IMR-90 (cell line): ENCODE results near the gene ATP10A. TPM values are rescaled to one million over a fixed set of nuclear protein-coding genes. Genes with fewer than 3 reads are reported as not detected.

Experiments
- ATAC-seq: fragments of 200-7000 bp; cut with Tn5 transposase; 2 replicates; pipeline ENCODE4 v1.9.1; 2020; ENCODE audit warnings: low read depth, mild to moderate bottlenecking, moderate library complexity
- BruUV-seq: library from RNA; stranded (reverse); fragments of 400-500 nt; replicated peaks from 2 replicates; lab custom pipeline; 2021; lab: Mats Ljungman, UMichigan
- CTCF ChIA-PET: fragments of 300-600 bp; formaldehyde crosslinking; extraction: SDS; loops from one replicate; lab custom pipeline; 2021; ENCODE audit warnings: antibody characterized with exemption; lab: Yijun Ruan, JAX
- POLR2A ChIA-PET: fragments of 300-600 bp; sonication (Branson Sonifier 250); formaldehyde crosslinking; loops from one replicate; lab custom pipeline; 2022; ENCODE audit warnings: antibody characterized with exemption; ENCODE audit not compliant: unreplicated experiment; lab: Charles Lee
- DNase-seq: peaks from one replicate; pipeline ENCODE4 v3.0.0; 2013
- H2AFZ ChIP-seq: replicated peaks from 2 replicates; pipeline ENCODE3; 2013; ENCODE audit warnings: low read length, mild to moderate bottlenecking; ENCODE audit not compliant: poor library complexity
- H2AK5ac ChIP-seq: 2 replicates; pipeline ENCODE4 v1.6.1; 2013; ENCODE audit warnings: low read depth, low read length, inconsistent platforms
- H2AK9ac ChIP-seq: replicated peaks from 2 replicates; pipeline ENCODE3; 2013; ENCODE audit warnings: mild to moderate bottlenecking, low read depth, low read length, moderate library complexity; ENCODE audit not compliant: poor library complexity
- H2BK120ac ChIP-seq: 2 replicates; pipeline ENCODE4 v1.6.1; 2013; ENCODE audit warnings: low read depth, low read length, inconsistent platforms
- H2BK15ac ChIP-seq: 3 replicates; pipeline ENCODE4 v1.6.1; 2013; ENCODE audit warnings: low read depth, low read length, inconsistent platforms
- H2BK20ac ChIP-seq: 2 replicates; pipeline ENCODE4 v1.6.1; 2013; ENCODE audit warnings: low read depth, mild to moderate bottlenecking, inconsistent platforms, low read length, moderate library complexity
- H2BK5ac ChIP-seq: 2 replicates; pipeline ENCODE4 v1.6.1; 2013; ENCODE audit warnings: mild to moderate bottlenecking, low read depth, low read length, inconsistent platforms; ENCODE audit not compliant: poor library complexity, severe bottlenecking
- H3K14ac ChIP-seq: replicated peaks from 2 replicates; pipeline ENCODE4 v1.6.1; 2013; ENCODE audit warnings: low read depth, low read length, inconsistent platforms
- H3K18ac ChIP-seq: 2 replicates; pipeline ENCODE4 v1.6.1; 2013; ENCODE audit warnings: low read depth, low read length, control low read depth
- H3K23ac ChIP-seq: 2 replicates; pipeline ENCODE4 v1.6.1; 2013; ENCODE audit warnings: low read depth, low read length, inconsistent platforms
- H3K27ac ChIP-seq: 2 replicates; pipeline ENCODE4 v1.5.1; 2013; ENCODE audit warnings: mild to moderate bottlenecking, control low read depth, low read length; ENCODE audit not compliant: insufficient read depth
- H3K27me3 ChIP-seq: 2 replicates; pipeline ENCODE4 v1.6.1; 2013; ENCODE audit warnings: low read length; ENCODE audit not compliant: control insufficient read depth, insufficient read depth
- H3K36me3 ChIP-seq: 2 replicates; pipeline ENCODE4 v1.6.1; 2013; ENCODE audit warnings: low read length, mixed read lengths; ENCODE audit not compliant: control insufficient read depth, insufficient read depth
- H3K4ac ChIP-seq: 2 replicates; pipeline ENCODE4 v1.6.1; 2013; ENCODE audit warnings: low read depth, low read length, inconsistent platforms
- H3K4me1 ChIP-seq: 2 replicates; pipeline ENCODE4 v1.6.1; 2013; ENCODE audit warnings: low read length, mixed read lengths; ENCODE audit not compliant: control insufficient read depth, insufficient read depth
- H3K4me2 ChIP-seq: 2 replicates; pipeline ENCODE4 v1.6.1; 2013; ENCODE audit warnings: low read depth, mild to moderate bottlenecking, control low read depth, low read length, moderate library complexity
- H3K4me3 ChIP-seq: 2 replicates; pipeline ENCODE4 v1.5.1; 2013; ENCODE audit warnings: low read depth, mild to moderate bottlenecking, control low read depth, low read length, moderate library complexity; ENCODE audit not compliant: insufficient read depth
- H3K56ac ChIP-seq: 2 replicates; pipeline ENCODE4 v1.6.1; 2013; ENCODE audit warnings: low read length, inconsistent platforms; ENCODE audit not compliant: insufficient read depth; ENCODE audit errors: extremely low read depth
- H3K79me1 ChIP-seq, 2 experiments: 2 replicates each; pipeline ENCODE4 v1.6.1; 2013; ENCODE audit warnings: low read length in 2 of 2, inconsistent platforms in 1 of 2, low read depth in 1 of 2
- H3K9ac ChIP-seq: 2 replicates; pipeline ENCODE4 v1.6.1; 2013; ENCODE audit warnings: low read depth, low read length, control low read depth
- H3K9me1 ChIP-seq: 2 replicates; pipeline ENCODE4 v1.6.1; 2013; ENCODE audit warnings: low read length, inconsistent platforms; ENCODE audit not compliant: insufficient read depth
- H3K9me3 ChIP-seq: 2 replicates; pipeline ENCODE4 v1.6.1; 2013; ENCODE audit warnings: low read length; ENCODE audit not compliant: control insufficient read depth, insufficient read depth
- H4K20me1 ChIP-seq: 2 replicates; pipeline ENCODE4 v1.6.1; 2013; ENCODE audit warnings: low read length, inconsistent platforms; ENCODE audit not compliant: insufficient read depth
- H4K5ac ChIP-seq: 2 replicates; pipeline ENCODE4 v1.6.1; 2013; ENCODE audit warnings: mild to moderate bottlenecking, low read depth, low read length, control low read depth
- H4K8ac ChIP-seq, 2 experiments: 2 replicates each; pipeline ENCODE4 v1.6.1; 2013; ENCODE audit warnings: low read depth in 2 of 2, low read length in 2 of 2, control low read depth in 1 of 2, inconsistent platforms in 1 of 2
- H4K91ac ChIP-seq: 2 replicates; pipeline ENCODE4 v1.6.1; 2013; ENCODE audit warnings: low read depth, low read length, inconsistent platforms; ENCODE audit not compliant: insufficient read depth
- CEBPB ChIP-seq: IDR thresholded peaks from 2 replicates; pipeline ENCODE4 v1.6.1; 2012; ENCODE audit warnings: low read depth, low read length, improper control_type of control experiment
- CHD1 ChIP-seq: IDR thresholded peaks from 2 replicates; pipeline ENCODE4 v1.6.1; 2012; ENCODE audit warnings: low read depth, low read length, improper control_type of control experiment
- FOS ChIP-seq: fragments of 150-350 bp; IDR thresholded peaks from 2 replicates; pipeline ENCODE4 v1.6.1; 2016; ENCODE audit warnings: low read depth, low read length
- MAFK ChIP-seq: IDR thresholded peaks from 2 replicates; pipeline ENCODE4 v1.6.1; 2012; ENCODE audit warnings: low read depth, low read length, improper control_type of control experiment
- MAZ ChIP-seq: IDR thresholded peaks from 2 replicates; pipeline ENCODE4 v1.6.1; 2012; ENCODE audit warnings: low read depth, mild to moderate bottlenecking, low read length, improper control_type of control experiment, moderate library complexity, borderline replicate concordance
- MXI1 ChIP-seq: IDR thresholded peaks from 2 replicates; pipeline ENCODE4 v1.6.1; 2012; ENCODE audit warnings: low read depth, mild to moderate bottlenecking, low read length, moderate library complexity, borderline replicate concordance
- NFE2L2 ChIP-seq: fragments of 150-350 bp; IDR thresholded peaks from 2 replicates; pipeline ENCODE4 v1.6.1; 2016; ENCODE audit warnings: low read depth, mild to moderate bottlenecking, low read length
- POLR2A ChIP-seq: IDR thresholded peaks from 2 replicates; pipeline ENCODE4 v1.6.1; 2012; ENCODE audit warnings: mild to moderate bottlenecking, low read depth, low read length
- RAD21 ChIP-seq: IDR thresholded peaks from 2 replicates; pipeline ENCODE4 v1.6.1; 2012; ENCODE audit warnings: low read length, improper control_type of control experiment
- RCOR1 ChIP-seq: IDR thresholded peaks from 2 replicates; pipeline ENCODE4 v1.6.1; 2012; ENCODE audit warnings: mild to moderate bottlenecking, low read length, improper control_type of control experiment; ENCODE audit not compliant: insufficient replicate concordance
- RFX5 ChIP-seq: IDR thresholded peaks from 2 replicates; pipeline ENCODE4 v1.8.0; 2012; ENCODE audit warnings: low read depth, mild to moderate bottlenecking, low read length, moderate library complexity
- SMC3 ChIP-seq: fragments of 150-350 bp; IDR thresholded peaks from 2 replicates; pipeline ENCODE4 v1.6.1; 2016; ENCODE audit warnings: low read depth, mild to moderate bottlenecking, antibody characterized with exemption, low read length, moderate library complexity
- WGBS, 2 experiments: methylation state at CpG; one replicate each; pipeline versions ENCODE4 v1.1.5 to v1.1.7; 2013; ENCODE audit warnings: missing lambda C conversion rate in 2 of 2; ENCODE audit not compliant: insufficient read length in 1 of 2; ENCODE audit errors: extremely low coverage in 2 of 2; 5-methylcytosine and 5-hydroxymethylcytosine counted together
- dilution Hi-C: fragments of 300-500 bp; cut with HindIII; formaldehyde crosslinking; loops from one replicate; pipeline ENCODE4 v1.14.3; 2018; ENCODE audit warnings: low sequenced_read_pairs; ENCODE audit not compliant: unreplicated experiment
- in situ Hi-C: fragments of 300-500 bp; cut with MboI; formaldehyde crosslinking; loops from 3 replicates; pipeline ENCODE4 v1.14.3; 2019; ENCODE audit warnings: low sequenced_read_pairs, inconsistent platforms, mixed read lengths
- intact Hi-C: fragments of 100-400 bp; cut with micrococcal nuclease; formaldehyde crosslinking; loops from 2 replicates; pipeline ENCODE4 v1.10.0; 2022
- polyA plus RNA-seq, 3 experiments: library from polyadenylated mRNA; depleted of rRNA; stranded (reverse); fragments of >200 nt; gene quantifications; 2 replicates each; pipeline ENCODE4 v1.2.3, GENCODE V29; 2012; ENCODE audit warnings: low replicate concordance in 1 of 3
- total RNA-seq: library from RNA; depleted of rRNA; stranded (reverse); fragments of >200 nt; gene quantifications from 2 replicates; pipeline ENCODE4 v1.2.3, GENCODE V29; 2012
- TF ChIP-seq, protein P1 (sequence below): fragments of 150-350 bp; IDR thresholded peaks from 2 replicates; pipeline ENCODE4 v1.6.1; 2016; ENCODE audit warnings: low read depth, mild to moderate bottlenecking, low read length, moderate library complexity, borderline replicate concordance
- TF ChIP-seq, protein P2 (sequence below): conservative IDR thresholded peaks from 2 replicates; pipeline ENCODE4 v1.5.1; 2012; ENCODE audit warnings: mild to moderate bottlenecking, low read depth, low read length, improper control_type of control experiment

Gene ATP10A
- total and polyA plus RNA-seq, 2 of the 4 experiments (the other 2 are of a cell fraction): 13.8 to 16.0 TPM

DNA sequence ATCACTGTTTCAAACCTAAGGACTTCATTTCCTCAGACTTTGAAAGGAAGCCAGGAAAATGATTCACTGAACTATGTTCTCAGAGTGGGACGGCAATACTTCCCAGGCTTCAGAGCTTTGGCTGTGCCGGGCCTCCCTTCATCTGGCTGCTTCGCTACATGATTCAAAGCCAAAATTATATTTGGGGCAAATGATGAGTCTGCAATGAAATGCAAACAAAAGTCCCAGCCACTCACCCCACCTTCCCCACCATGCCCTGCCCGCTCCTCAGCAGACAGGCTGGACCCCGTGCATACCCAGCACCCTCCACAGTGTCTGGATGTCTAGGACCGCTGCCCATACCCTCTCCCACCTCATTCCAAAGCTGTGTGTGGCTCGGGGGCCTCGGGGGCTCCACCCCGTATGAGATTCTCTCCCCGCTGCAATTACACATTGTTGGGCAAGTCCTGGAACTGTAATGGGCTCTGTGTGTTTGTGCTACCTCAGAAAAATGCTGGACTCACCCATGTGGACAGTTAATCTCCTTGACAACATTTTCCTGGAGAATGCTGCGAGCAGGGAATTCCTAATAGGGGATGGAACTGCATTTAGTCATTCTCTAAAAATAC, 32.2 kb downstream of the ATP10A start:
- Histone ChIP-seq H3K27ac (peak overlapping the region; percentile 64), H4K20me1 (no peaks in the 10 kb centered on the region; the same call in 1 of the 2 replicates), H3K27me3 (no peaks in the 10 kb centered on the region), H2AK5ac (peak overlapping the region; percentile 77; the same call in 1 of the 2 replicates), H2BK20ac (peak overlapping the region; percentile 95), H3K9me3 (no peaks in the 10 kb centered on the region), H3K4ac (peak overlapping the region; percentile 94; the same call in 1 of the 2 replicates), H2AK9ac (peak overlapping the region; percentile 77), H3K4me3 (peak overlapping the region; percentile 22), H3K4me1 (peaks cover 21% of the 10 kb centered on the region), H4K91ac (peak overlapping the region; percentile 89), H3K79me1 (peaks cover 18 to 71% of the 10 kb centered on the region in 2 experiments), H3K56ac (peak overlapping the region; percentile 83), H4K8ac (peak overlapping the region; percentile 27 to 75; a peak in 2 of 4 replicates), H2BK15ac (peak overlapping the region; percentile 69; the same call in 2 of the 3 replicates), H4K5ac (no peak overlapping the region), H2BK5ac (peak overlapping the region; percentile 89), H3K4me2 (peak overlapping the region; percentile 63), H2AFZ (peak overlapping the region; percentile 82), H2BK120ac (peak overlapping the region; percentile 96), H3K9ac (peak overlapping the region; percentile 47; the same call in 1 of the 2 replicates), H3K18ac (peak overlapping the region; percentile 3; the same call in 1 of the 2 replicates), H3K36me3 (no peaks in the 10 kb centered on the region), H3K14ac (peak overlapping the region; percentile 91), H3K23ac (peak overlapping the region; percentile 72), H3K9me1 (peaks cover 23% of the 10 kb centered on the region)
- no TSS peak for BruUV-seq
- WGBS, 2 experiments: no CpG with 5 or more reads among the region's 11 CpGs
- CTCF ChIA-PET: interaction anchor here (0.8 kb wide), 1 partner anchor 103 kb away, joined by 3 read pairs; no protein-coding TSS in a partner anchor
- dilution Hi-C loops (no loop called here), in situ Hi-C loops (no loop called here), intact Hi-C loops (loop anchor here (1.0 kb wide), 1 partner anchor 41 kb away; no protein-coding TSS in a partner anchor)
- peak; percentile 98 for DNase-seq
- peak; percentile 91 for ATAC-seq
- POLR2A ChIA-PET: interaction anchor here (0.6 kb wide), 1 partner anchor 146 kb away, joined by 3 read pairs; no protein-coding TSS in a partner anchor
- TF ChIP-seq, protein P1, sequence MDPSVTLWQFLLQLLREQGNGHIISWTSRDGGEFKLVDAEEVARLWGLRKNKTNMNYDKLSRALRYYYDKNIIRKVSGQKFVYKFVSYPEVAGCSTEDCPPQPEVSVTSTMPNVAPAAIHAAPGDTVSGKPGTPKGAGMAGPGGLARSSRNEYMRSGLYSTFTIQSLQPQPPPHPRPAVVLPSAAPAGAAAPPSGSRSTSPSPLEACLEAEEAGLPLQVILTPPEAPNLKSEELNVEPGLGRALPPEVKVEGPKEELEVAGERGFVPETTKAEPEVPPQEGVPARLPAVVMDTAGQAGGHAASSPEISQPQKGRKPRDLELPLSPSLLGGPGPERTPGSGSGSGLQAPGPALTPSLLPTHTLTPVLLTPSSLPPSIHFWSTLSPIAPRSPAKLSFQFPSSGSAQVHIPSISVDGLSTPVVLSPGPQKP: no peak
- TF ChIP-seq NFE2L2: peak; percentile 59; the same call in 1 of the 2 replicates
- TF ChIP-seq, protein P2, sequence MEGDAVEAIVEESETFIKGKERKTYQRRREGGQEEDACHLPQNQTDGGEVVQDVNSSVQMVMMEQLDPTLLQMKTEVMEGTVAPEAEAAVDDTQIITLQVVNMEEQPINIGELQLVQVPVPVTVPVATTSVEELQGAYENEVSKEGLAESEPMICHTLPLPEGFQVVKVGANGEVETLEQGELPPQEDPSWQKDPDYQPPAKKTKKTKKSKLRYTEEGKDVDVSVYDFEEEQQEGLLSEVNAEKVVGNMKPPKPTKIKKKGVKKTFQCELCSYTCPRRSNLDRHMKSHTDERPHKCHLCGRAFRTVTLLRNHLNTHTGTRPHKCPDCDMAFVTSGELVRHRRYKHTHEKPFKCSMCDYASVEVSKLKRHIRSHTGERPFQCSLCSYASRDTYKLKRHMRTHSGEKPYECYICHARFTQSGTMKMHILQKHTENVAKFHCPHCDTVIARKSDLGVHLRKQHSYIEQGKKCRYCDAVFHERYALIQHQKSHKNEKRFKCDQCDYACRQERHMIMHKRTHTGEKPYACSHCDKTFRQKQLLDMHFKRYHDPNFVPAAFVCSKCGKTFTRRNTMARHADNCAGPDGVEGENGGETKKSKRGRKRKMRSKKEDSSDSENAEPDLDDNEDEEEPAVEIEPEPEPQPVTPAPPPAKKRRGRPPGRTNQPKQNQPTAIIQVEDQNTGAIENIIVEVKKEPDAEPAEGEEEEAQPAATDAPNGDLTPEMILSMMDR: no peak
- peak; percentile 67; the same call in 1 of the 2 replicates for TF ChIP-seq POLR2A
- no peak; the same call in 1 of the 2 replicates for TF ChIP-seq SMC3
- peak; percentile 89 for TF ChIP-seq MAZ
- peak; percentile 10 for TF ChIP-seq RCOR1
- TF ChIP-seq MXI1: no peak
- peak; percentile 73 for TF ChIP-seq MAFK
- TF ChIP-seq CEBPB: peak; percentile 97
- TF ChIP-seq CHD1: peak; percentile 77; the same call in 1 of the 2 replicates
- peak; percentile 28 for TF ChIP-seq RAD21
- TF ChIP-seq RFX5: no peak
- peak; percentile 78 for TF ChIP-seq FOS
